Caco-2 (cell line): ENCODE results near the gene CDK2AP2. TPM values are rescaled to one million over a fixed set of nuclear protein-coding genes. Genes with fewer than 3 reads are reported as not detected.

Experiments
- BruUV-seq: library from RNA; stranded (reverse); fragments of 400-500 nt; replicated peaks from 2 replicates; lab custom pipeline; 2021; lab: Mats Ljungman, UMichigan
- CTCF ChIA-PET: fragments of 300-600 bp; sonication (Branson Sonifier 250); formaldehyde crosslinking; loops from one replicate; lab custom pipeline; 2022; ENCODE audit warnings: antibody characterized with exemption; lab: Charles Lee
- POLR2A ChIA-PET: fragments of 300-600 bp; sonication (Branson Sonifier 250); formaldehyde crosslinking; loops from one replicate; lab custom pipeline; 2022; ENCODE audit warnings: antibody characterized with exemption; lab: Charles Lee
- DNase-seq, 2 experiments: peaks; one replicate each; pipeline versions ENCODE4 v3.0.0 to v3.0.0-alpha.2; 2020 to 2022
- H3K27me3 ChIP-seq: replicated peaks from 2 replicates; pipeline ENCODE4 v1.6.0; 2011; ENCODE audit warnings: low read length; ENCODE audit not compliant: control insufficient read depth, insufficient read depth
- H3K36me3 ChIP-seq: 2 replicates; pipeline ENCODE4 v1.5.1; 2011; ENCODE audit warnings: low read length; ENCODE audit not compliant: control insufficient read depth, insufficient read depth
- H3K4me1 ChIP-seq: fragments of 250-450 bp; sonication (Bioruptor Pico); 2 replicates; pipeline ENCODE4 v1.5.1; 2020; ENCODE audit warnings: mild to moderate bottlenecking
- H3K4me3 ChIP-seq: 2 replicates; pipeline ENCODE4 v1.5.1; 2011; ENCODE audit warnings: low read depth, mild to moderate bottlenecking, control low read depth, low read length
- H3K9me3 ChIP-seq: fragments of 250-450 bp; sonication (Bioruptor Pico); 2 replicates; pipeline ENCODE4 v1.5.1; 2020; ENCODE audit warnings: mild to moderate bottlenecking, moderate library complexity
- H3K27ac Mint-ChIP-seq: one replicate; pipeline ENCODE4 v1.8.0; 2022; ENCODE audit warnings: mixed read lengths; ENCODE audit not compliant: unreplicated experiment
- H3K27me3 Mint-ChIP-seq: one replicate; pipeline ENCODE4 v1.8.0; 2022; ENCODE audit warnings: mixed read lengths; ENCODE audit not compliant: insufficient read depth, unreplicated experiment
- H3K36me3 Mint-ChIP-seq: one replicate; pipeline ENCODE4 v1.8.0; 2022; ENCODE audit warnings: mild to moderate bottlenecking, mixed read lengths; ENCODE audit not compliant: insufficient read depth, unreplicated experiment
- H3K4me1 Mint-ChIP-seq: one replicate; pipeline ENCODE4 v1.8.0; 2022; ENCODE audit warnings: low read depth, mixed read lengths; ENCODE audit not compliant: unreplicated experiment
- H3K4me3 Mint-ChIP-seq: one replicate; pipeline ENCODE4 v1.8.0; 2022; ENCODE audit warnings: mild to moderate bottlenecking, moderate library complexity, mixed read lengths; ENCODE audit not compliant: unreplicated experiment
- H3K9me3 Mint-ChIP-seq: one replicate; pipeline ENCODE4 v1.8.0; 2022; ENCODE audit warnings: mixed read lengths; ENCODE audit not compliant: unreplicated experiment
- intact Hi-C: fragments of 100-400 bp; cut with micrococcal nuclease; formaldehyde crosslinking; loops from one replicate; pipeline ENCODE4 v1.10.0; 2022; ENCODE audit not compliant: unreplicated experiment
- total RNA-seq: library from RNA; stranded (reverse); gene quantifications from 2 replicates; pipeline ENCODE4 v1.2.3, GENCODE V29; 2022
- TF ChIP-seq, protein P1 (sequence below), 2 experiments: fragments of 200-600 bp in 1 of 2; IDR thresholded peaks; 1 replicate in 1 of 2; 2 replicates in 1 of 2; pipeline versions ENCODE4 v1.5.1 to v1.8.0; 2011 to 2022; ENCODE audit warnings: antibody characterized with exemption in 1 of 2, control low read depth in 1 of 2, inconsistent platforms in 1 of 2, low read depth in 1 of 2, low read length in 1 of 2, mild to moderate bottlenecking in 1 of 2, moderate library complexity in 1 of 2; ENCODE audit not compliant: insufficient read depth in 1 of 2, severe bottlenecking in 1 of 2, unreplicated experiment in 1 of 2

CDK2AP2 gene
- total RNA-seq, 1 experiment from 2014 or later = 99.4 TPM

- no peak overlapping the region for H3K4me3 Mint-ChIP-seq
- TF ChIP-seq, protein P1, sequence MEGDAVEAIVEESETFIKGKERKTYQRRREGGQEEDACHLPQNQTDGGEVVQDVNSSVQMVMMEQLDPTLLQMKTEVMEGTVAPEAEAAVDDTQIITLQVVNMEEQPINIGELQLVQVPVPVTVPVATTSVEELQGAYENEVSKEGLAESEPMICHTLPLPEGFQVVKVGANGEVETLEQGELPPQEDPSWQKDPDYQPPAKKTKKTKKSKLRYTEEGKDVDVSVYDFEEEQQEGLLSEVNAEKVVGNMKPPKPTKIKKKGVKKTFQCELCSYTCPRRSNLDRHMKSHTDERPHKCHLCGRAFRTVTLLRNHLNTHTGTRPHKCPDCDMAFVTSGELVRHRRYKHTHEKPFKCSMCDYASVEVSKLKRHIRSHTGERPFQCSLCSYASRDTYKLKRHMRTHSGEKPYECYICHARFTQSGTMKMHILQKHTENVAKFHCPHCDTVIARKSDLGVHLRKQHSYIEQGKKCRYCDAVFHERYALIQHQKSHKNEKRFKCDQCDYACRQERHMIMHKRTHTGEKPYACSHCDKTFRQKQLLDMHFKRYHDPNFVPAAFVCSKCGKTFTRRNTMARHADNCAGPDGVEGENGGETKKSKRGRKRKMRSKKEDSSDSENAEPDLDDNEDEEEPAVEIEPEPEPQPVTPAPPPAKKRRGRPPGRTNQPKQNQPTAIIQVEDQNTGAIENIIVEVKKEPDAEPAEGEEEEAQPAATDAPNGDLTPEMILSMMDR (IDR thresholded peaks at IDR 0.05; ENCODE audit: insufficient read depth in 1 of 2, low read depth in 1 of 2, low read length in 1 of 2, severe bottlenecking in 1 of 2, unreplicated experiment in 1 of 2) = no peak
- ChIA-PET POLR2A (no interaction called here), CTCF (no interaction called here)
- no TSS peak for BruUV-seq
- 0 out of 2 replicates have a peak, but pooled peaks cover 1% of the 10 kb centered on the region for H3K4me1 ChIP-seq
- no peaks in the 10 kb centered on the region for H3K27me3 Mint-ChIP-seq
- no peaks in the 10 kb centered on the region for H3K36me3 ChIP-seq
- no peaks in the 10 kb centered on the region for H3K36me3 Mint-ChIP-seq
- H3K9me3 Mint-ChIP-seq = peaks cover 24% of the 10 kb centered on the region
- no peak for DNase-seq
- no peak overlapping the region for H3K4me3 ChIP-seq
- no peaks in the 10 kb centered on the region for H3K4me1 Mint-ChIP-seq
- H3K27ac Mint-ChIP-seq = no peak overlapping the region
- intact Hi-C loops = no loop called here
- no peaks in the 10 kb centered on the region for H3K27me3 ChIP-seq
- H3K9me3 ChIP-seq = peaks cover 17% of the 10 kb centered on the region
Observed at GRCh38 chr11:67539550-67539949, 31.6 kb upstream of the CDK2AP2 start.

- no peaks in the 10 kb centered on the region for H3K27me3 Mint-ChIP-seq
- intact Hi-C loops = no loop called here
- no peak overlapping the region for H3K4me3 ChIP-seq
- TF ChIP-seq, protein P1 (IDR thresholded peaks at IDR 0.05; ENCODE audit: insufficient read depth in 1 of 2, low read depth in 1 of 2, low read length in 1 of 2, severe bottlenecking in 1 of 2, unreplicated experiment in 1 of 2) = no peak
- H3K9me3 ChIP-seq = peaks cover 22% of the 10 kb centered on the region
- peaks cover 2% of the 10 kb centered on the region for H3K36me3 Mint-ChIP-seq
- no peaks in the 10 kb centered on the region for H3K4me1 ChIP-seq
- no peaks in the 10 kb centered on the region for H3K36me3 ChIP-seq
- ChIA-PET POLR2A (no interaction called here), CTCF (no interaction called here)
- H3K4me1 Mint-ChIP-seq = no peaks in the 10 kb centered on the region
- no peak overlapping the region for H3K27ac Mint-ChIP-seq
- H3K27me3 ChIP-seq = no peaks in the 10 kb centered on the region
- BruUV-seq = no TSS peak
- peaks cover 30% of the 10 kb centered on the region for H3K9me3 Mint-ChIP-seq
- H3K4me3 Mint-ChIP-seq = no peak overlapping the region
- no peak for DNase-seq
Observed at GRCh38 chr11:67538823-67539505, 31.0 kb upstream of the CDK2AP2 start.

GRCh38 chr11:67538306-67538705, 30.3 kb upstream of the CDK2AP2 start:
- TF ChIP-seq, protein P1 (IDR thresholded peaks at IDR 0.05; ENCODE audit: insufficient read depth in 1 of 2, low read depth in 1 of 2, low read length in 1 of 2, severe bottlenecking in 1 of 2, unreplicated experiment in 1 of 2) = no peak
- peaks cover 37% of the 10 kb centered on the region for H3K9me3 Mint-ChIP-seq
- DNase-seq = no peak
- Histone ChIP-seq H3K27me3 (no peaks in the 10 kb centered on the region), H3K9me3 (peaks cover 29% of the 10 kb centered on the region), H3K4me3 (no peak overlapping the region), H3K4me1 (no peaks in the 10 kb centered on the region), H3K36me3 (no peaks in the 10 kb centered on the region)
- H3K4me1 Mint-ChIP-seq = no peaks in the 10 kb centered on the region
- peaks cover 6% of the 10 kb centered on the region for H3K36me3 Mint-ChIP-seq
- BruUV-seq = no TSS peak
- H3K27me3 Mint-ChIP-seq = no peaks in the 10 kb centered on the region
- intact Hi-C loops = no loop called here
- CTCF ChIA-PET = no interaction called here
- no peak overlapping the region for H3K27ac Mint-ChIP-seq
- POLR2A ChIA-PET = no interaction called here
- H3K4me3 Mint-ChIP-seq = no peak overlapping the region
